ENCODE results near the gene CNOT9. TPM values are rescaled to one million over a fixed set of nuclear protein-coding genes. Genes with fewer than 3 reads are reported as not detected.
A peak's percentile ranks its signal among the peaks of the same experiment; 100 is the strongest.
"Not testable (repeated sequence)": the region's sequence is repeated elsewhere in the genome, so short reads cannot be mapped to it uniquely, and the experiment has no call there.

The CNOT9 gene, protein sequence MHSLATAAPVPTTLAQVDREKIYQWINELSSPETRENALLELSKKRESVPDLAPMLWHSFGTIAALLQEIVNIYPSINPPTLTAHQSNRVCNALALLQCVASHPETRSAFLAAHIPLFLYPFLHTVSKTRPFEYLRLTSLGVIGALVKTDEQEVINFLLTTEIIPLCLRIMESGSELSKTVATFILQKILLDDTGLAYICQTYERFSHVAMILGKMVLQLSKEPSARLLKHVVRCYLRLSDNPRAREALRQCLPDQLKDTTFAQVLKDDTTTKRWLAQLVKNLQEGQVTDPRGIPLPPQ
- 10 to 100 TPM; 27.5 to 35.3 (median 32.3) TPM for total RNA-seq

DNA sequence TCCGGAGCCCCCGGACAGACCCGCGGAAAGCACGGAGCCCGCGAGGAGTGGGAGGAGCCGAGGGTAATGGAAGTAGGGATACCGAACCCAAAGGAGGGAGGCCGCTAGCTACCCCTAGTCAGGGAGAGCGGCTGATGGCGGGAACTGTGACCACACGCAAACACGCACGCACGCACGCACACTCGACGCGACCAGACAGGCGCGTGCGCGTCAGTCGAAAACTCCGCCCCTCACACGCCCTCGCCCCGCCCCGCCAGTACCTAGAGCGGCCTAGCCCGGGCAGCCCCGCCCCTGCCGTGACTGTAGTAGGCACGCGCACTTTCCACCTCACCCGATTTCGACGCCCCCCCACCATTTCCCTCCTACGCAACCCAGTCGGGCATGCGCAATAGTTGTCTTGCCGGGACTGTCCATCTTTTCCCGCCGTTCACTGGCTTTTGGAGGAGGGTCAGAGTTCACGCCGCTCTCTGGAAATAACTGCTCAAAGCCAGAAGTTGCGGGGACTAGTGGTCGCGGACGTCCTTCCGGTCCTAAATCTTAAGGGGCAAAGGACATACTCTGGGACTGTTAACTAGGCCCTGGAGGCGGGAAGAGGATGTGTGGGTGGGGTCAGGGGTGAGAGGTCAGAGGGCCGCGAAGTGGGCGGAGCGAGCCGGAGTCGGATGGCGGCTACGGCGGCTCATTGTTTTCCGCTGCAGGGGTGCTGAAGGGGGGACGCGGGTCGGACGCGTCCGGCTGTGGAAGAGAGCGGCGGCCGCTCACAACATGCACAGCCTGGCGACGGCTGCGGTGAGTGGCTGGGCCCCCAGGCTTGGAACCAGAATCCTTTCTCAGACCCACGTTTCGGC is at the start of gene CNOT9, which contains the start of gene USP37:
Gene CNOT9, plus strand, starts transcription at position 650 of the 848 bp plus-strand sequence. Its CDS starts 116 bp downstream, at position 766.
Gene USP37, minus strand, starts transcription at position 162 of the 848 bp plus-strand sequence. CDS start 9,698 bp downstream, outside the sequence.
- H3K27ac ChIP-seq = peak within 1 kb of the TSS; percentile 90 to 98 (median 94)
- peaks cover 4 to 68% (median 19%) of the 10 kb centered on the region in 3 donors for H3K4me1 ChIP-seq
- H3K9me3 ChIP-seq = no peaks in the 10 kb centered on the region
- 0% methylated on average over 25 to 32 of the region's 77 CpGs for WGBS, 2 donors (ENCODE audit: low coverage in 1 of 2)
- H3K4me3 ChIP-seq = peak within 1 kb of the TSS; percentile 66 to 71
- H3K36me3 ChIP-seq = peaks cover 0 to 23% of the 10 kb centered on the region in 2 donors
- ATAC-seq = peak; percentile 96
- no peaks in the 10 kb centered on the region for H3K27me3 ChIP-seq
- TF ChIP-seq POLR2AphosphoS5 (IDR thresholded peaks at IDR 0.05) (peak; percentile 89), CTCF (IDR thresholded peaks at IDR 0.05) (peak in 2 of 4 experiments; percentile 18 to 19), POLR2A (IDR thresholded peaks at IDR 0.05) (peak; percentile 62 to 74), EP300 (IDR thresholded peaks at IDR 0.05) (peak; percentile 39)

DNA sequence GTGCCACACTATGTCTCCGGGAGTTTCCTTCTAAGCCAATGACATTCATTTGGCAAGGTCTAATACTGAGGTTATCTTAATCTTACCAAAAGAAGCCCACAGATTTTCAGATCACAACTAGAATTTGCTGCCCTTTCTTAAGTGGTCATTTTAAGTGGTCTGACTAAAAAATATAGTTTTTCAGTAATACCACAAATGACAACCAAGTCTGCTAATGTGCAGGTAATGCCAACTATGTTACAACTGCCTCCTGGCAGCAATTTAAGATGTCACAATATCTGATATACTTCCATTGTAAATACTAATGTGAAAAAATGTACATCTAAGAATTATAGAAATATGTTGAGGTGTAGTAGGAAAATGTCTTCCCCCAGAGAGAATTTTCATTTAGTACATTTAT is 49.8 kb upstream of the CNOT9 start:
- Histone ChIP-seq H3K36me3 (peaks cover 0 to 52% of the 10 kb centered on the region in 2 donors), H3K4me3 (no peak overlapping the region), H3K4me1 (no peaks in the 10 kb centered on the region), H3K27me3 (no peaks in the 10 kb centered on the region), H3K9me3 (no peaks in the 10 kb centered on the region), H3K27ac (no peak overlapping the region)
- WGBS, 2 donors (ENCODE audit: low coverage in 1 of 2) = 90 to 92% methylated on average over 1 of the region's 1 CpG
- no peak for TF ChIP-seq EP300 (IDR thresholded peaks at IDR 0.05)
- TF ChIP-seq POLR2A (IDR thresholded peaks at IDR 0.05) = no peak
- no peak for TF ChIP-seq CTCF (IDR thresholded peaks at IDR 0.05)
- no peak for TF ChIP-seq POLR2AphosphoS5 (IDR thresholded peaks at IDR 0.05)
- ATAC-seq = no peak

DNA sequence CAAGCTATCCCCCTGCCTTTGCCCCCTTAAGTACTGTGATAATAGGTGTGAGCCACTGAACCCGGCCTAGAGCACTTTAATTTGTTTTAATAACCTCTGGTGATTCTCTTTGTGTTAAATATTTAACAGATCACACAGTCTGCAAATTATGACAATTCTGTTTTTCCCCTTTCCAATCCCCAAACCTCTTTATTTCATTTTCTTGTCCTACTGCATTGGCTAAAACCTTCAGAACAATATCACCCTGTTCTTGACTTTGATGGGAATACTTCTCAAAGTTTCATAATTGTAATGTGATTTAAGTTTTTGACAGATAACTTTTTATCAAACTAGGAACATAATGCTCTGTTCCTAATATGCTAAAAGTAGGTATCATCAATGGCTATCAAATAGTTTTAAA is 45.0 kb upstream of the CNOT9 start:
- WGBS, 2 donors (ENCODE audit: low coverage in 1 of 2) = 100% methylated on average over 1 of the region's 1 CpG
- H3K27me3 ChIP-seq = no peaks in the 10 kb centered on the region
- H3K4me3 ChIP-seq = no peak overlapping the region
- no peak for ATAC-seq
- no peaks in the 10 kb centered on the region for H3K9me3 ChIP-seq
- no peaks in the 10 kb centered on the region for H3K4me1 ChIP-seq
- no peak for TF ChIP-seq CTCF (IDR thresholded peaks at IDR 0.05)
- no peak for TF ChIP-seq POLR2A (IDR thresholded peaks at IDR 0.05)
- TF ChIP-seq EP300 (IDR thresholded peaks at IDR 0.05) = no peak
- TF ChIP-seq POLR2AphosphoS5 (IDR thresholded peaks at IDR 0.05) = no peak
- H3K36me3 ChIP-seq = peaks cover 0 to 90% of the 10 kb centered on the region in 2 donors
- no peak overlapping the region for H3K27ac ChIP-seq

DNA sequence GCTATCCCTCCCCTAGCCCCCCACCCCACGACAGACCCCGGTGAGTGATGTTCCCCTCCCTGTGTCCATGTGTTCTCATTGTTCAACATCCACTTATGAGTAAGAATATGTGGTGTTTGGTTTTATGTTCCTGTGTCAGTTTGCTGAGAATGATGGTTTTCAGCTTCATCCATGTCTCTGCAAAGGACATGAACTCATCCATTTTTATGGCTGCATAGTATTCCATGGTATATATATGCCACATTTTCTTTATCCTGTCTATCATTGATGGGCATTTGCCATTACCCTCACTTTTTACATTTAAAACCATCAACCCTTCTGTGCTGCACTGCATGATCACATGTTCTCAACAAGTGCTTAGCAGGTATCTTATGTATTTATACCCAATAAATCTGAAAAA is 40.2 kb upstream of the CNOT9 start:
- WGBS, 2 donors (ENCODE audit: low coverage in 1 of 2) = 88 to 100% methylated on average over 2 of the region's 2 CpGs
- peaks cover 2 to 96% of the 10 kb centered on the region in 2 donors for H3K36me3 ChIP-seq
- H3K9me3 ChIP-seq, H3K27ac ChIP-seq, ATAC-seq, H3K4me1 ChIP-seq, H3K4me3 ChIP-seq, H3K27me3 ChIP-seq: not testable (repeated sequence)

- Histone ChIP-seq H3K4me1 (no peaks in the 10 kb centered on the region), H3K27me3 (no peaks in the 10 kb centered on the region), H3K27ac (no peak overlapping the region), H3K9me3 (no peaks in the 10 kb centered on the region), H3K4me3 (no peak overlapping the region), H3K36me3 (peaks cover 2 to 98% of the 10 kb centered on the region in 2 donors)
- ATAC-seq = no peak
- 94 to 100% methylated on average over 2 of the region's 2 CpGs for WGBS, 2 donors (ENCODE audit: low coverage in 1 of 2)
- no peak for TF ChIP-seq CTCF (IDR thresholded peaks at IDR 0.05)
- no peak for TF ChIP-seq POLR2AphosphoS5 (IDR thresholded peaks at IDR 0.05)
Observed at GRCh38 chr2:218529990-218530389, 38.6 kb upstream of the CNOT9 start.

Data from gastroesophageal sphincter (tissue), 4 donors.